Dedifferentiated amniotic fluid mesenchymal stem cell (primary cell): ENCODE measurements around the gene HOXB5.

ENCODE experiments used
- DNase-seq: peaks from one replicate; pipeline ENCODE4 v3.0.0-alpha.2; 2016; ENCODE audit errors: extremely low spot score

HOXB5 gene

GRCh38 chr17:48559122-48559839, 34.3 kb downstream of the HOXB5 start:
- no peak for DNase-seq

- no peak for DNase-seq
These were observed 34.8 kb downstream of the HOXB5 start for GRCh38 chr17:48558831-48559121.

- DNase-seq: no peak
These were observed 35.3 kb downstream of the HOXB5 start for GRCh38 chr17:48558057-48558830.

GRCh38 chr17:48556576-48557401, 36.8 kb downstream of the HOXB5 start:
- DNase-seq: no peak

GRCh38 chr17:48556229-48556575, 37.4 kb downstream of the HOXB5 start:
- no peak for DNase-seq

- DNase-seq: no peak
These were observed 38.0 kb downstream of the HOXB5 start for GRCh38 chr17:48555258-48556228.

GRCh38 chr17:48554412-48555257, 38.9 kb downstream of the HOXB5 start:
- DNase-seq: no peak

GRCh38 chr17:48553826-48554225, 39.8 kb downstream of the HOXB5 start:
- DNase-seq: no peak

GRCh38 chr17:48553190-48553547, 40.4 kb downstream of the HOXB5 start:
- DNase-seq: no peak

GRCh38 chr17:48552466-48553189, 41.0 kb downstream of the HOXB5 start:
- DNase-seq: no peak

- DNase-seq: no peak
These were observed 41.7 kb downstream of the HOXB5 start for GRCh38 chr17:48551596-48552465.

- no peak for DNase-seq
These were observed 42.4 kb downstream of the HOXB5 start for GRCh38 chr17:48551214-48551555.

GRCh38 chr17:48550502-48551213, 42.9 kb downstream of the HOXB5 start:
- DNase-seq: no peak

- no peak for DNase-seq
These were observed 43.6 kb downstream of the HOXB5 start for GRCh38 chr17:48549914-48550501.

GRCh38 chr17:48549281-48549630, 44.3 kb downstream of the HOXB5 start:
- no peak for DNase-seq

- no peak for DNase-seq
These were observed 44.9 kb downstream of the HOXB5 start for GRCh38 chr17:48548523-48549280.

- no peak for DNase-seq
These were observed 45.6 kb downstream of the HOXB5 start for GRCh38 chr17:48547808-48548522.
